Activated naive CD4-positive, alpha-beta T cell treated with anti-CD3 and anti-CD28 coated beads, Interleukin-2, amount 10 ng/mL, durations not matched to agents 7 days and 5 days (primary cell): Measurements from ENCODE around the gene GNA15.
"Not testable (repeated sequence)": the region's sequence is repeated elsewhere in the genome, so short reads cannot be mapped to it uniquely, and the experiment has no call there.

Source experiments
- CTCF ChIA-PET: fragments of 350-600 bp; sonication (Branson Sonifier 250); formaldehyde crosslinking; loops from one replicate; lab custom pipeline; 2021; ENCODE audit warnings: antibody characterized with exemption; lab: Charles Lee
- DNase-seq: peaks from one replicate; pipeline ENCODE4 v3.0.0-alpha.2; 2020
- H3K27ac Mint-ChIP-seq: one replicate; pipeline ENCODE4 v1.8.0; 2021; ENCODE audit warnings: mild to moderate bottlenecking, moderate library complexity, mixed read lengths
- H3K27me3 Mint-ChIP-seq: one replicate; pipeline ENCODE4 v1.8.0; 2021; ENCODE audit warnings: mild to moderate bottlenecking, mixed read lengths
- H3K36me3 Mint-ChIP-seq: one replicate; pipeline ENCODE4 v1.8.0; 2021; ENCODE audit warnings: mixed read lengths
- H3K4me1 Mint-ChIP-seq: one replicate; pipeline ENCODE4 v1.8.0; 2021; ENCODE audit warnings: mixed read lengths
- H3K4me3 Mint-ChIP-seq: one replicate; pipeline ENCODE4 v1.8.0; 2021; ENCODE audit warnings: mild to moderate bottlenecking, moderate library complexity, mixed read lengths
- H3K9me3 Mint-ChIP-seq: one replicate; pipeline ENCODE4 v1.8.0; 2021; ENCODE audit warnings: mixed read lengths

GNA15 gene, protein sequence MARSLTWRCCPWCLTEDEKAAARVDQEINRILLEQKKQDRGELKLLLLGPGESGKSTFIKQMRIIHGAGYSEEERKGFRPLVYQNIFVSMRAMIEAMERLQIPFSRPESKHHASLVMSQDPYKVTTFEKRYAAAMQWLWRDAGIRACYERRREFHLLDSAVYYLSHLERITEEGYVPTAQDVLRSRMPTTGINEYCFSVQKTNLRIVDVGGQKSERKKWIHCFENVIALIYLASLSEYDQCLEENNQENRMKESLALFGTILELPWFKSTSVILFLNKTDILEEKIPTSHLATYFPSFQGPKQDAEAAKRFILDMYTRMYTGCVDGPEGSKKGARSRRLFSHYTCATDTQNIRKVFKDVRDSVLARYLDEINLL

DNA sequence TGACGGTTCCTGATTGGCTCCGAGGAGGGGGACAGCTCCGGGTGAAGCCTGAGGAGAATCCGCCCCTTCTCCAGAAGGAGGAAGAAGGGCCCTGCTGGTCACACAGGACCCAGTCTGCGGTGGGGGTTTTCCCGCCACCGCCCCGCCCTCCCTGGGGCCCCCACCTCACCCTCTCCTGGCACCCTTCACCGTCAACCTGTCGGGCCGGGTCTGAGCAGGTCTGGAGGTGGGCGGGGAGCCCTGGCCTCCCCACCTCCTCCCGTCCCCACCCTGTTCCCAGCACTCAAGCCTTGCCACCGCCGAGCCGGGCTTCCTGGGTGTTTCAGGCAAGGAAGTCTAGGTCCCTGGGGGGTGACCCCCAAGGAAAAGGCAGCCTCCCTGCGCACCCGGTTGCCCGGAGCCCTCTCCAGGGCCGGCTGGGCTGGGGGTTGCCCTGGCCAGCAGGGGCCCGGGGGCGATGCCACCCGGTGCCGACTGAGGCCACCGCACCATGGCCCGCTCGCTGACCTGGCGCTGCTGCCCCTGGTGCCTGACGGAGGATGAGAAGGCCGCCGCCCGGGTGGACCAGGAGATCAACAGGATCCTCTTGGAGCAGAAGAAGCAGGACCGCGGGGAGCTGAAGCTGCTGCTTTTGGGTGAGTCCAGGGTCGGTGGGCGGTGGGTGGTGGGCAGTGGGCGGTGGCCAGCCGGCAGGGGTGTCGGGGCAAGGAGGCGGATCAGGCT lies at the start of gene GNA15:
Gene GNA15, plus strand, starts transcription at position 73 of the 723 bp plus-strand sequence. Its CDS starts 418 bp downstream, at position 491.
- Mint-ChIP-seq H3K4me1 (peaks cover 56% of the 10 kb centered on the region), H3K9me3 (no peaks in the 10 kb centered on the region), H3K36me3 (peaks cover 15% of the 10 kb centered on the region), H3K27me3 (peaks cover 15% of the 10 kb centered on the region), H3K4me3 (peak within 1 kb of the TSS; percentile 76), H3K27ac (peak within 1 kb of the TSS; percentile 33)
- CTCF ChIA-PET = interaction anchor here (0.9 to 5.0 kb wide), 3 partner anchors 10 to 27 kb away, joined by 4 to 23 read pairs (median 4); no protein-coding TSS in a partner anchor
- peak; percentile 66 for DNase-seq

DNA sequence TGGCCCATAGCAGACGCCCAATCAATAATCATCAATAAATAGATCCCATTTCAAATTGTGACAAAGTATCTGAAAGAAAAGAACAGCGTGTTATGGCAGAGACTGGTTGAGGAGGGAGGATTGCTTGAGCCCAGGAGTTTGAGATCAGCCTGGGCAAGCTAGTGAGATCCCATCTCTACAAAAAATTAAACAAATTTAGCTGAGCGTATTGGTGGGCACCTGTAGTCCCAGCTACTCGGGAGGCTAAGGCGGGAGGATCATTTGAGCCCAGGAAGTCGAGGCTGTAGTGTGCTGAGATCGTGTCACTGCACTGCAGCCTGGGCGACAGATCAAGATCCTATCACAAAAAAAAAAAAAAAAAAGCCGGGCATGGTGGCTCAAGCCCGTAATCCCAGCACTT lies 48.1 kb upstream of the GNA15 start:
- peaks cover 51% of the 10 kb centered on the region for H3K27me3 Mint-ChIP-seq
- no peak overlapping the region for H3K27ac Mint-ChIP-seq
- no peaks in the 10 kb centered on the region for H3K36me3 Mint-ChIP-seq
- CTCF ChIA-PET = interaction anchor here (0.8 to 2.2 kb wide), 3 partner anchors 16 to 27 kb away, joined by 3 to 7 read pairs (median 3); no protein-coding TSS in a partner anchor
- H3K4me3 Mint-ChIP-seq = no peak overlapping the region
- H3K4me1 Mint-ChIP-seq = no peaks in the 10 kb centered on the region
- DNase-seq = no peak
- no peaks in the 10 kb centered on the region for H3K9me3 Mint-ChIP-seq

DNA sequence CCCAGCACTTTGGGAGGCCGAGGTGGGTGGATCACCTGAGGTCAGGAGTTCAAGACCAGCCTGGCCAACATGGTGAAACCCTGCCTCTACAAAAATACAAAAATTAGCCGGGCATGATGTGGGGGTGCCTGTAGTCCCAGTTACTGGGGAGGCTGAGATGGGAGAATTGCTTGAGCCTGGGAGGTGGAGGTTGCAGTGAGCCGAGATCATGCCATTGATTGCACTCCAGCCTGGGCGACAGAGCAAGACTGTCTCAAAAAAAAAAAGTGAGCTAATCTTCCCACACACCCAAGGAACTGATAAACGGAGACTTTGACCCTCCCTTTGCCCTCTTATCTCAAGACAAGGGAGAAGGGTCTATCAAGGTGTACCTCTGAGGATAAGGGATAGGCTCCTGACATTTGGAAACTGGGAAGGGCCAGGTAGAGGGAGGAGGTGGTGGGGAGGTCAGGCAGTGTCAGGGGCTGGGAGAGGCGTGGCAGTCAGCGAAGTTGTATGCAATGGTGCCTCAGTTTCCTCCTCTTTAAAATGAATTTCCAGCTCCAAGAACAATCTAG lies 46.5 kb upstream of the GNA15 start:
- H3K27ac Mint-ChIP-seq, H3K36me3 Mint-ChIP-seq, H3K4me1 Mint-ChIP-seq, DNase-seq, H3K4me3 Mint-ChIP-seq, H3K9me3 Mint-ChIP-seq: not testable (repeated sequence)
- CTCF ChIA-PET = interaction anchor here (2.2 kb wide), 1 partner anchor 14 kb away, joined by 7 read pairs; no protein-coding TSS in a partner anchor
- peaks cover 63% of the 10 kb centered on the region for H3K27me3 Mint-ChIP-seq

DNA sequence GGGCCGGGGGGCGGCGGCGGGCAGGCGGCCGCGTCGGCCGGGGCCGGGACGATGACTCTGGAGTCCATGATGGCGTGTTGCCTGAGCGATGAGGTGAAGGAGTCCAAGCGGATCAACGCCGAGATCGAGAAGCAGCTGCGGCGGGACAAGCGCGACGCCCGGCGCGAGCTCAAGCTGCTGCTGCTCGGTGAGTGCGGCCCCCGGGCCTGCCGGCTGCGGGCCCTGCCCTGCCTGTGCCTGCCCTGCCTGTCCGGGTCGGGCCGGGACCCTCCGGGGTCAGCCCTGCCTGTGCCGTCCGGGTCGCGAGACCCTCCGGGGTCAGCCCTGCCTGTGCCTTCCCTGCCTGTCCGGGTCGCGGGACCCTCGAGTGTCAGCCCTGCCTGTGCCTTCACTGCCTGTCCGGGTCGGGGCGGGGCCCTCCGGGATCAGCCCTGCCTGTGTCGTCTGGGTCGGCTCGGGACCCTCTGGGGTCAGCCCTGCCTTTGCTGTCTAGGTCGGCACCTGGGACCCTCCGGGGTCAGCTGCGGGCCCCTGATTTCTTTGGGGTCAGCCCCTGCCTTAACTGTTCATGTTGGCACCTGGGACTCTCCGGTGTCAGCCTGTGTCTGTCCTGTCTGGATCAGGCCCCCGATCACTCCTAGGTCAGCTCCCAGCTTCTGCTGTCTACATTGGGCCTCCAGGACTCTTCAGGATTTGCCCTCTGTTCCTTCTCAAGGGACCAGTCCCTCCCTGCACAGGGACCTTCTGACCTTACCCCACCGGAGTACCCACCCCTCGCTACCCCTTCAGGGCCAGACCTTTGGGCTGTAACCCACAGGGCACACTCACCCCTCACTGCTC lies 41.0 kb upstream of the GNA15 start:
- H3K9me3 Mint-ChIP-seq = no peaks in the 10 kb centered on the region
- DNase-seq = peak; percentile 47
- H3K27ac Mint-ChIP-seq = no peak overlapping the region
- H3K4me1 Mint-ChIP-seq = peaks cover 29% of the 10 kb centered on the region
- CTCF ChIA-PET = interaction anchor here (1.6 kb wide), 1 partner anchor 9 kb away, joined by 10 read pairs; no protein-coding TSS in a partner anchor
- H3K27me3 Mint-ChIP-seq = peaks cover 92% of the 10 kb centered on the region
- H3K36me3 Mint-ChIP-seq = no peaks in the 10 kb centered on the region
- peak overlapping the region; percentile 65 for H3K4me3 Mint-ChIP-seq

GRCh38 chr19:3095441-3096191 lies 40.2 kb upstream of the GNA15 start:
- no peak overlapping the region for H3K27ac Mint-ChIP-seq
- CTCF ChIA-PET = interaction anchor here (0.9 to 1.6 kb wide), 3 partner anchors 9 to 68 kb away, joined by 3 to 10 read pairs (median 5); no protein-coding TSS in a partner anchor
- no peaks in the 10 kb centered on the region for H3K9me3 Mint-ChIP-seq
- H3K36me3 Mint-ChIP-seq = no peaks in the 10 kb centered on the region
- peak; percentile 68 for DNase-seq
- H3K4me3 Mint-ChIP-seq = peak overlapping the region; percentile 65
- peaks cover 29% of the 10 kb centered on the region for H3K4me1 Mint-ChIP-seq
- peaks cover 92% of the 10 kb centered on the region for H3K27me3 Mint-ChIP-seq

DNA sequence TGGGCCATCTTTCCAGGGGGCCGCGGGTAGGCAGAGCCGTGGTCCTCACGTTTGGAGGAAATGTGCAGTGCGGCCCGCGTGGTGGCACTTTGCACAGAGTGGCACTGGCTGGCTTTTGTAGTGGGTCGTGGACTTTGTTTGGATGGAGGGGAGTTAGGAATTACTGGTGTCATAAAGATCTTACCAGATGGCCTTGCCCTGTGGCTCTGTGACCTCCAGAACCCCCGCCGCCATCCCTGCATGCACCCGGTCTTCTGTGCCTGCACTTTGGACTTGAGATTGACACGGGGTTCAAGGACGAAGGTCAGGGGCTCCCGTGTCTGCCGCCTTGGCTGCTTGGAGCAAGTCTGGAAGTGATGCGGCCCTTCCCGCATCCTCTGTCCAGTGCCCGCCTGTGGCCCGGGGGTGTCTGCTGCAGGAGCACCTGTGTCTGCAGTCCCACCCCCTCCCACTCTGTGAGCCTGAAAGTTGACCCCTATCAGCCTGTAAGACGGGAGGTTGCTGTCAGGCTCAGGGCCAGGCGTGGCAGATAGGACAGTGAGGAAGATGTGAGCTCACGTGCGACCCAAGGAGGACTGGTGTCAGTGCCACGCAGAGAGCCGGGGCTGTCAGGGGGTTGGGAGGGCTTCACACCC lies 39.4 kb upstream of the GNA15 start:
- no peak for DNase-seq
- Mint-ChIP-seq H3K4me1 (peaks cover 29% of the 10 kb centered on the region), H3K9me3 (no peaks in the 10 kb centered on the region), H3K36me3 (no peaks in the 10 kb centered on the region), H3K27ac (no peak overlapping the region), H3K27me3 (peaks cover 95% of the 10 kb centered on the region), H3K4me3 (no peak overlapping the region)
- CTCF ChIA-PET = interaction anchor here (0.9 to 1.6 kb wide), 3 partner anchors 12 to 67 kb away, joined by 3 to 5 read pairs (median 3); no protein-coding TSS in a partner anchor

DNA sequence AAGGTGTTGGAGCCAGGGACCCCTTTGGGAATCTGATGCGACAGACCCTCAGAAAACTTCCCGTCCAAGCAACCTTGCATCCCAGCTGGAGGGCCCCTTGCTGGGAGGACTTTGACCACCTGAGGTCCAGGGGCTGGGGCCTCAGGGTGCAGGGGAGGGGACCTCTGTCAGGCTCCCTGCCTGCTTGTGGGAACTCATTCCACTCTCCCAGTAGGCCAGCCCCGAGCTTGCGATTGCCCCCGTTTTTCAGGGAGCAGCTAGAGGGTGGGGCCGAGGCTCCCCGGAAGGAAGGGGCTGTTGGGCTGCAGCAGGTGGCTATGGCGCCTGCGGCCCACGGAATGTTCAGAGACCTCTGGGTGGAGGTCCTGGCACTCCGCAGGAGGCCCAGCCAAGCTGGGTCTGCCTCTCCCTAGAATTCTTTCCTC lies 38.9 kb upstream of the GNA15 start:
- CTCF ChIA-PET = interaction anchor here (0.9 to 1.6 kb wide), 3 partner anchors 12 to 67 kb away, joined by 3 to 5 read pairs (median 3); no protein-coding TSS in a partner anchor
- Mint-ChIP-seq H3K4me1 (peaks cover 29% of the 10 kb centered on the region), H3K4me3 (no peak overlapping the region), H3K9me3 (no peaks in the 10 kb centered on the region), H3K27me3 (peaks cover 95% of the 10 kb centered on the region), H3K36me3 (no peaks in the 10 kb centered on the region), H3K27ac (no peak overlapping the region)
- no peak for DNase-seq

GRCh38 chr19:3097442-3097871 lies 38.4 kb upstream of the GNA15 start:
- no peak overlapping the region for H3K4me3 Mint-ChIP-seq
- CTCF ChIA-PET = no interaction called here
- peaks cover 29% of the 10 kb centered on the region for H3K4me1 Mint-ChIP-seq
- H3K9me3 Mint-ChIP-seq = no peaks in the 10 kb centered on the region
- no peaks in the 10 kb centered on the region for H3K36me3 Mint-ChIP-seq
- no peak for DNase-seq
- H3K27ac Mint-ChIP-seq = no peak overlapping the region
- peaks cover 95% of the 10 kb centered on the region for H3K27me3 Mint-ChIP-seq

GRCh38 chr19:3098141-3098514 lies 37.7 kb upstream of the GNA15 start:
- no peak for DNase-seq

GRCh38 chr19:3098515-3099346 lies 37.1 kb upstream of the GNA15 start:
- CTCF ChIA-PET = interaction anchor here (1.0 to 1.3 kb wide), 2 partner anchors 10 to 13 kb away, joined by 3 to 4 read pairs; no protein-coding TSS in a partner anchor
- Mint-ChIP-seq H3K36me3 (no peaks in the 10 kb centered on the region), H3K27me3 (peaks cover 90% of the 10 kb centered on the region), H3K9me3 (no peaks in the 10 kb centered on the region), H3K4me1 (peaks cover 31% of the 10 kb centered on the region), H3K27ac (no peak overlapping the region), H3K4me3 (no peak overlapping the region)
- DNase-seq = peak; percentile 56

More at GRCh38 chr19:3098141-3098514, 37.7 kb upstream of the GNA15 start:
- peaks cover 92% of the 10 kb centered on the region for H3K27me3 Mint-ChIP-seq
- no peaks in the 10 kb centered on the region for H3K9me3 Mint-ChIP-seq
- CTCF ChIA-PET = interaction anchor here (1.0 to 1.3 kb wide), 2 partner anchors 10 to 13 kb away, joined by 3 to 4 read pairs; no protein-coding TSS in a partner anchor
- no peak overlapping the region for H3K4me3 Mint-ChIP-seq
- no peak overlapping the region for H3K27ac Mint-ChIP-seq
- H3K4me1 Mint-ChIP-seq = peaks cover 29% of the 10 kb centered on the region
- no peaks in the 10 kb centered on the region for H3K36me3 Mint-ChIP-seq

DNA sequence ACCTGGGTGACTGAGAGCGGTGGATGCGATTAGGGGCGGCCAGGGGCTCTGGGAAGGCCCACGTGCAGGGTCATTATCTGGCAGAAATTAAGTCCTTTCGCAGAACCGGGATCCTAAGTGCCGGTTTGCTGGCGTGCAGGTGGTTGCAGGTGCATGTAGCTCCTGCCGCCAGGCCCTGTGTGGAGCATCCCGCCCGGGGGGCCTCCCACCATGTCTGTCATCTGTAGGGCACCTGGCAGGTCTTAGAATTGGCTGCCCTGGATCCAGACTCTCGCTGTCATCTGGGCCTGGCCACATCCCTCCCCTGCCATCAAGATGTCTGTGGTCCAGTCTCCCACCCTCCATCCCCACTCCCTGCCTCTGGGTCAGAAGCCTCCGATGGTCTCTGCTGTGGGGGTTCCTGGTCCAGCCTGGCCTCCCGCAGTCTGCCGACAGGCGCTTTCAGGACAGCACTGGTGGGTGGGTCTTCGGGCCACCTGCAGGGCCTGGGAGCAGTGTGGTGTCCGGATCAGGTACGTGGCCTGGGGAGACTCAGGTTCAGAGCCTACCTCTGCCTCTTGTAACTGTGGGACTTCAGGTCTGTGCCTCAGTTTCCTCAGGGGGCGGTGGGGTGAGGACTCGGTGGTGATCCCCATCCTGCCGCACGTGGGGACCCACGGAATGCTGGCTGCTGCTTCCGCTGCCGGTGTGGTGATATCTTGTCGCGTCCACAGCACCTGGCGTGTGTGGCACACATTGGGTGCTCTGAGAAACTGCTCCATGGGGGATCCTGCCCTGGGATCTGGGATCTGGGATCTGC lies 36.3 kb upstream of the GNA15 start:
- CTCF ChIA-PET = interaction anchor here (1.0 kb wide), 2 partner anchors 14 to 137 kb away, joined by 3 to 4 read pairs; no protein-coding TSS in a partner anchor
- DNase-seq = no peak
- Mint-ChIP-seq H3K4me3 (no peak overlapping the region), H3K27me3 (peaks cover 95% of the 10 kb centered on the region), H3K9me3 (no peaks in the 10 kb centered on the region), H3K36me3 (no peaks in the 10 kb centered on the region), H3K4me1 (peaks cover 37% of the 10 kb centered on the region), H3K27ac (no peak overlapping the region)
